Activated T-cell treated with anti-CD3 and anti-CD28 coated beads, Interleukin-2, amount 50 U/mL, for 1 hour (primary cell): ENCODE measurements around the gene C8A.

ENCODE experiments used
- DNase-seq: peaks from one replicate; pipeline ENCODE4 v3.0.0-alpha.2; 2020

Gene C8A

DNA sequence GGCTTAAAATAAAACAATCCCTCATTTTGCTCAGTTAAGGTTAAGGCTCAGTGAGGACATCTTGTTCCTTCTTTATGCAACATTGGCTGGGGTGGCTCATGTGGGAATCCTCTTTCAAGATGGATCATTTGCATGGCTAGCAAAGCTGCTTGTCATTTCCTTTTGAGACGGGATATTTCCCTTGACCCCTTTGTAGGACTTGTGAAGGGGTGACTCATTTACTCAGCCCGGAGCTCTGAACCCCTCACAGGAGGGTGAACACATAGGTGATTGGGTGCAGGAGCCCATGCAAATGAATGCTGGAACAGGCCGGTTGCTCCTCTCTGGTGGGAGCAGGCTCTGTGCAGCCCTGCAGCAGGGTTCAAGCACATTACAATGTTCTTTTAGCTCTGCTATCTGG lies 15.8 kb upstream of the C8A start:
- no peak for DNase-seq

GRCh38 chr1:56843544-56843943 lies 11.1 kb upstream of the C8A start:
- DNase-seq: no peak

DNA sequence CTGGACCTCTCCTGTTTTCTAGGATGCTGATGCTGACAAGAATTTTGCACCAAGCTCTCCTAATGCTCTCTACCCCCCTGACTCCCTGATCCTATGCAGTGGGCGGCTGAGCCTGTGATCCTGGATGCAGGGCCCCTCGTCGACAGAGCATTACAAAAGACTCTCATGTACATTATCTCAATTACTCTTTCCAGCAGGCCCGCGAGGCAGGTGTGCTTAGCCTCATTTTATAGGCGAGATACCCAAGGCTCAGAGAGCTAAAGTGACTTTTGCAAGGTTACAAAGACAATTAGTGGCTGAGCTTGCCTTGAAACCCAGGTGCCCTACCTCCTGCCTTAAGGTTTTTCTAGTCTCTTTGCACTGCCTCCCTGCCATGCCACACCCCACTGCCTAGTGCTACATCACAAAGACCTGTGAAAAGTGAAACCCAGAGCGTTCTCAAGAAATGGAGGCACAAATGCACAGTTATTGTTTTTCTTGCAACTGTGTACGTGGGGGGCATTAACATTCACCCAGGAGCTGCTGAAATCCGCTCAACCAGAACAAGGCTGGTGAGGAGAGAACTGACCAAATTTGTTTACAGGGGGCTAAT lies 10.0 kb upstream of the C8A start:
- DNase-seq: no peak

DNA sequence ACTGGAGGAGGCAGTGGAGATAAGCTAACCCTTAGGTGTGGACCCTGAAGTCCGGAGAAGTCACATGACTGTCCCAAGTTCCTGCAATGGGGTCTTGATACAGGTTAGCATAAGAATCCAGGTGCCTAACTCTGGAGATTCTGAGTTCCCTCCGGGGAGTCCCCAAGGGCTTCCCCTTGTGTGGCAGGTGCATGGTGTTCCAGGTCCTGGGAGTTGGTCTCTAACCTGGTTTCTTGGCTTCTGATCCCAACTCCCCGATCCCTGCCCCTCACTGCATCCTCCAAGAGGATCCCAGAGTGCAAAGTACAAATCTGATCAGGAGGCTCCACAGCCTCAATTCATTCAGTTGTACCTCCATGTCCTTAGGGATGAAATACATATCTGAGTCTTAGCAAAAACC lies 9.3 kb upstream of the C8A start:
- no peak for DNase-seq

DNA sequence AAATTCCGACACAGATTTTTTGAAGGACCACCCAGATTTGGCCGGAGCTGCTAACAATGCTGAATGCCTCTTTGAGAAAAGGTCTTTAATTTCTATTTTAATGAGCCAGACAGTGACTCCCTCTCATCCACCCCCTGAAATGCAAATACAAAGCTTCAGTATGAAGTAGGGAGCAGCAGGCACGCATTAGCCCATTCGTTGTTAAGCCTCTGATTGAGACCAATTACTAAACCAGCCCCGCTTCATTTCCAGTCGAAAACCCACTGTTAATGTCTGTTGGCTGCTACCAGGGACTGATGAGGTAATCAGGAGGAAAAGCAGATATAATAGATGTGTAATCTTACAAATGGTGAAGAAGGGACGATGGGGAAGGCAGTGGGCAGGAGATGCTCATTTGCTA lies 4.8 kb upstream of the C8A start:
- DNase-seq: no peak

DNA sequence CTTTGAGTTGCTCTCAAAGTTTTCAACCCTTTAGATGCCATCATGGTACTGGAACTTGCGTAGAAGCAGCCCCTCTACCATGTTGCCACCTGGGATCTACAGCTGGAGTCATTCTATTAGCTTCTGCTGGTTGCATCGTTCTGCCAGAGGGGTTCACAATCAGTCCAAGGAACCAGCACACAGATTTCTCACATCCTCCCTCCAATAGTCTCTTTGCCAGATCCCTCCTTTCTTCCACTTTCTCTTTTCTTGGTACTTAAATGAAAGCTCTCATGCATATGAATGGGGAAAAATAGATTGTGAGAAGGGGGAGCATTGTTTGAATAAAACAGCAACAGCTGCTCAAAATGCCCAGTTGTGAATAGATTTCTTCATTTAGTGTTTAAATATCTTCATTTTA lies 4.2 kb upstream of the C8A start:
- DNase-seq: no peak

DNA sequence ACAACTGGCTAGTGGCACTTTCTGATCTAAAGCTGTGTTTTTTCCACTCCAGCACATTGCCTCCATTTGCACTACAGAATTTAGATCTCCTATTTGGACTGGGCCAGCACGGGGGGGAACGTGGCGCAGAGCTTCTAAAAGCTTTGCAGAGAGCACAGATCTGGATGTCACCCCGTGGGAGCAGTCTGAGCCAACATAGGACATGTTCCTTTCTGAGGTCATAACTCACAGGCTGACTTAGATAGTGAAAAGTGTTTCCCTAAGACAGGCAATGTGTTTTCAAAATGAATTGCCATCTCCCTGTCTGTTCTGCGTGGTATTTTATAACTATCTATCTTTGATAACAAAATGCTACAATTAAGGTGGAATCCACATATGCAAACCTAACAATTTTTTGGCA lies 3.7 kb upstream of the C8A start:
- no peak for DNase-seq

DNA sequence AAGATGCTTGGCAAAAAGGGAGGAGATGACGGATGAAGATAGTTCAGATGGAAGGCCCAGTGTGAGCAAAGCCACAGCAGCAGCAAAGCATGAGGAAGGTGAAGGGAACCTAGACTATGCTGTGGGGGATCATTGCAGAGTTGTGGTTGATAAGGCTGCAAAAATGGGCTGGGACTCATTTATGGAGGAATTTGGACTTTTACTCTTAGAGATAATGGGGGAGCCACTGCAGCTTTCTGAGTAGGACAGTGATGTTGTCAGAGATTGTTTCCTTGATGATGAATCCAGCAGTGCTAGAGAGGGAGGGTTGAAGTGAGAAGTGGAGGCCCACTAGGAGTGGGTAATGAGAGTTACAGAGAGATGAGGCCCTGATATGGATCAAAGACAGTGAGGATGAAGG lies 2.1 kb upstream of the C8A start:
- no peak for DNase-seq

DNA sequence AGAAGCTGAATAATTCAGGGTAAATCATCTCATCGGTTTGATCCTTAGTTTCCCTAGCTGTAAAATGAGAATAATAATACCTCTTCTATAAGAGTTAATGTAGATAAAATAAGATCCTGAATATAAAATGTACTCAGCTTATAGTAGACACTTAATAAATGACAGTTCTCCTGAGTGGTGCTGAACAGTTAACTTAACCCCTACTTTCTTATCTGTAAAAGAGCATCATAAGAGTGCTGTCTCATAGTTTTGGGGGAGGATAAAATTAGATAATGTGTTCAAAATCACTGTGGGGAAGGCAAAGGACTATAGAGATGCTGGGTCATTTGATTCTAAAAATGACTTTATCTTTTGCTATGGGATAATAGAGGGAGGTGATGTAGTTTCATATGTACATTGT lies 593 bp downstream of the C8A start:
- no peak for DNase-seq

- DNase-seq: no peak
These were observed 1.6 kb downstream of the C8A start for GRCh38 chr1:56856186-56856585.

DNA sequence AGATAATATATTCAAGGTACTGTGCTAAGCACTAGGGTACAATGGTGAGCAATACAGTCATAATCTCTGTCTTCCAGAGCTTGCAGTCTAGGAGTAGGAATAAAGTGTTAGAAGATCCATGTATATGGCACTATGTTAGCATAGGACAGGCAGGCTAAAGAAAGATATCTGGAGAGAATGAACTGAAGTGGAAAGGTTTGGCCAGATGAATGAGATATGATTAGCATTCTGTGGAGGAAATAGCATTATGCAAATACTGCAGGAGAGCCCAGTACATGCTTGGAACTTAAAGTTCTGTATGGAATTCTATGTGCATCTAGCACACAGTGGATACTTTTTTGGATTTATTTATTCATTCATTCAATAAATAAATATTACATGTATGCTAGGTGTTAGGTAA lies 4.7 kb downstream of the C8A start:
- no peak for DNase-seq

GRCh38 chr1:56863265-56863992 lies 8.8 kb downstream of the C8A start:
- DNase-seq: no peak

GRCh38 chr1:56864430-56864829 lies 9.8 kb downstream of the C8A start:
- no peak for DNase-seq

GRCh38 chr1:56866656-56867055 lies 12.1 kb downstream of the C8A start:
- no peak for DNase-seq

DNA sequence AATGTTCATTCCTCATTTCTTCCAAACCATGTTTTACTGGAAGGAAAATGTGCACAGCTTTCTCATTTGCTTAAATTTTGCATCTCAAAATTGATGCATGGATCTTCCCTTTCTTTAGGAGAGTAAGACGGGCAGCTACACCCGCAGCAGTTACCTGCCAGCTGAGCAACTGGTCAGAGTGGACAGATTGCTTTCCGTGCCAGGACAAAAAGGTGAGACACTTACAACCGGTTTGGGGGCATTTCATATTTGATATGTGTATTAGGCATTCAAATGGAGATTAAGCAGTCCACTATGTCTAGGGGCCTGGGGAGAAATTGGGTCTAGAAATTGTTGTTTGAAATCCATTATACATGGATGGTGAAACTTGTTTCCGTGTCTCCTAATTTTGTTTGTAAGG lies 12.9 kb downstream of the C8A start:
- DNase-seq: no peak

DNA sequence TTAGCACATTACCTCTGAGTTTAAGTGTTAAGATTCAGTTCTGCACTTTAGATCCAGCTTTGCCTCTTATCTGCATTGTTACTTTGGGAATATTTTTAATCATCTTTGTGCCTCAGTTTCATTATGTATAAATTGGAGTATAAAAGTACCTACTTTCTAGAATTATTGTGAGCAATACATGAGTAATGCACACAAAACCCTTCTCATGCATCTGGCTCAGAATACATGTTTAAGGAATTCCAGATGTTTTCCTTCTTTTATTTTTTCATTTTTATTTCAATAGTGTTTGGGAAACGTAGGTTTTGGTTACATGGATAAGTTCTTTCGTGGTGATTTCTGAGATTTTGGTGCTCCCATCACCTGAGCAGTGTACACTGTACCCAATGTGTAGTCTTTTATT lies 14.2 kb downstream of the C8A start:
- no peak for DNase-seq

- no peak for DNase-seq
These were observed 18.0 kb downstream of the C8A start for GRCh38 chr1:56872597-56872996.

- DNase-seq: no peak
These were observed 18.6 kb downstream of the C8A start for GRCh38 chr1:56873213-56873612.

DNA sequence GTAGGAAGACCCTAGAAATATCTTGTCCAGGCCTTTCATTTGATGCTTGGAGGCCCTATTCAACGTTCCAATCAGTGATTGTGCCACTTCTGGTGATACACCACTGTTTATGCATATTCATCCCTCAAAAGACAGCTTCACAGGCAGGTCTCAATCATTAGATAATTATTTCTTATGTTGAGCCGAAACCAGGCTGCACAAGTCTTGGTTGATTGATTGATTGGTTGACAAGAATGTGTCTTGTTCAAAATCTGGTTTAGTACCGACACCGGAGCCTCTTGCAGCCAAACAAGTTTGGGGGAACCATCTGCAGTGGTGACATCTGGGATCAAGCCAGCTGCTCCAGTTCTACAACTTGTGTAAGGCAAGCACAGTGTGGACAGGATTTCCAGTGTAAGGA lies 20.1 kb downstream of the C8A start:
- no peak for DNase-seq

- DNase-seq: no peak
These were observed 23.4 kb downstream of the C8A start for GRCh38 chr1:56877973-56878372.

- DNase-seq: no peak
These were observed 26.2 kb downstream of the C8A start for GRCh38 chr1:56880774-56881173.

DNA sequence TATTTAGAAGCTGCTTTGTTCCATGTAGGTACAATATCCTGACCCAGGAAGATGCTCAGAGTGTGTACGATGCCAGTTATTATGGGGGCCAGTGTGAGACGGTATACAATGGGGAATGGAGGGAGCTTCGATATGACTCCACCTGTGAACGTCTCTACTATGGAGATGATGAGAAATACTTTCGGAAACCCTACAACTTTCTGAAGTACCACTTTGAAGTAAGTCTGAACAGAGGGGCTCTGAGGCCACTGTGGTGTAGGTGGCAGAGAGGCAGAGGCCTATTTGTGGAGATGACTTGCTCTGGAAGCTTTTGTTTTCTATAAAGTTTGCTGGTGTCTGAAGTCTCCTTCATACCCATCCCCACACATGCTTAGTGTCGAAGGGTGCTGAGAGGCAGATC lies 26.8 kb downstream of the C8A start:
- no peak for DNase-seq

DNA sequence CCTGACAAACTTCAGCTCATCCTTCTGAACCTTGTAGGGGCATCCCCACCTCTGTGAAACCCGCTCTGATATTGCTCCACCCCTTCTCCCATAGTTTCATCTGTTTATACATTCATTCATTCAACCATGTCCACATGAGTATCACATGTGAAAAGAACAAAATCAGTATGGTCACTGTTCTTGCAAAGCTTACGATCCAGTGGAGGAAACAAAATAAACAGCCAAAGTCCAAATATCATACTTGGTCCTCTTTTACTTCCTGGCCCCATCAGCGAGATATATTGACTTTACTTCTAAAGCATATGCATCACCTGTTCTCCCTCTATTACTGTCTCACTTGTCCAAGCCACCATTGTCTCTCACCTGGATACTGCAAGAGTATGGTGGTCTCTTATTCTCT lies 35.6 kb downstream of the C8A start:
- DNase-seq: no peak

GRCh38 chr1:56894014-56894413 lies 39.4 kb downstream of the C8A start:
- no peak for DNase-seq
